GM18511 (cell line): ENCODE data around the gene MOCS2.

Experiments
- ATAC-seq: cut with Tn5 transposase; IDR thresholded peaks from one replicate; pipeline ENCODE4 v1.9.1; 2021; ENCODE audit warnings: mild to moderate bottlenecking, moderate library complexity; ENCODE audit not compliant: unreplicated experiment

Gene MOCS2

GRCh38 chr5:53055365-53055764, 54.2 kb downstream of the MOCS2 start:
- no peak for ATAC-seq

DNA sequence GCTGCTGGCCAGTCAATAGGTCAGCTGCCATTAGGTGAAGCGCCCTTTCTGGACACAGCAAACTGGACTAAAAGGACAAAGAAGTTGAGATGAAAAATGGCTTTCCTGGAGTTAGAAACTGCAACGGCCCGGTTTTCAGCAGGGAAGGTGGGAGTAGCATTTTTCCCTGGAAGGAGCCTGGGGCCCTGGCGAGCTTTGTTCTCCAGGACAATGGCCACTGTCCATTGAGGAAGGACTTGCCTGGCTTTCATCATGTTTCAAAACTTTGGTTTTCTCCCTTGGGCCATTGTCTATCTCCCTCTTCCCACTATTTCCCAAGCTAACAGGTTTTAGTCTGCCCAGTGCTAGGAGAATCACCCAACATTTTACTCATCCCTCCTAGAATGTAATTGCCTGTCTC, 56.2 kb downstream of the MOCS2 start:
- ATAC-seq = no peak

- no peak for ATAC-seq
Measured at GRCh38 chr5:53052499-53052898, 57.1 kb downstream of the MOCS2 start.

DNA sequence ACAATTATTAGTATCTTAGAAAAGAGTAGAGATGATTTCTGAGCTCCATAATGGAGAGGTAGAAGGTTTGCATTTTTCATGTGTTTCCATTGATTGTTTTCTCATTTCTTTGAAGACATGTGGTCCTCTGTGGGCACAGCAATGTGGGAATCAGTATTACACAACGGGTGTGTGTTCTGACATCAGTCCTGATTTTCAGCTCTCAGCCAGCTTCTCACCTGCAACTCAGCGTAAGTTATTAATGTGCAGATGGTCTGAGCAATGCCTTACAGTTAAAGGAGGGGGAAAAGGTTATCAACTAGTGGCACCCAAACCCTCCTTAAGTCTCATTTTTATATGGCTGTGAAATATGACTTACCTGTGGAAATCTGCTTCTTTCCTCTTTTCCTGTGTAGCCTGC, 61.3 kb downstream of the MOCS2 start:
- ATAC-seq = no peak
